HG02642 (cell line): ENCODE results near the gene DPCD.

ENCODE experiments used
- ATAC-seq: cut with Tn5 transposase; IDR thresholded peaks from one replicate; pipeline ENCODE4 v1.9.1; 2021; ENCODE audit warnings: mild to moderate bottlenecking; ENCODE audit not compliant: unreplicated experiment, poor library complexity

The DPCD gene

GRCh38 chr10:101587725-101588653 is at the start of gene DPCD, which contains the start of gene POLL:
Gene DPCD (plus strand): TSS chr10:101588321. CDS start chr10:101588337, 16 bp downstream.
Gene POLL (minus strand): TSS chr10:101588257. CDS start chr10:101587360, 897 bp downstream.
- peak; percentile 95 for ATAC-seq

GRCh38 chr10:101538446-101538845 is 49.7 kb upstream of the DPCD start:
- ATAC-seq = no peak

- no peak for ATAC-seq
Observed at GRCh38 chr10:101545898-101546297, 42.2 kb upstream of the DPCD start.

- ATAC-seq = no peak
Observed at GRCh38 chr10:101550965-101551364, 37.2 kb upstream of the DPCD start.

GRCh38 chr10:101552442-101552841 is 35.7 kb upstream of the DPCD start:
- ATAC-seq = no peak

GRCh38 chr10:101557541-101557940 is 30.6 kb upstream of the DPCD start:
- ATAC-seq = no peak

GRCh38 chr10:101558204-101558603 is 29.9 kb upstream of the DPCD start:
- no peak for ATAC-seq

- ATAC-seq = no peak
Observed at GRCh38 chr10:101558671-101559595, 29.2 kb upstream of the DPCD start.

GRCh38 chr10:101559596-101560297 is 28.4 kb upstream of the DPCD start:
- ATAC-seq = no peak

- no peak for ATAC-seq
Observed at GRCh38 chr10:101560298-101561067, 27.6 kb upstream of the DPCD start.

GRCh38 chr10:101561068-101561915 is 26.8 kb upstream of the DPCD start:
- ATAC-seq = no peak

- ATAC-seq = no peak
Observed at GRCh38 chr10:101562231-101562630, 25.9 kb upstream of the DPCD start.

- no peak for ATAC-seq
Observed at GRCh38 chr10:101563007-101563406, 25.1 kb upstream of the DPCD start.

GRCh38 chr10:101563497-101564040 is 24.6 kb upstream of the DPCD start:
- no peak for ATAC-seq

- no peak for ATAC-seq
Observed at GRCh38 chr10:101564490-101564991, 23.6 kb upstream of the DPCD start.

- ATAC-seq = no peak
Observed at GRCh38 chr10:101565370-101565900, 22.7 kb upstream of the DPCD start.

GRCh38 chr10:101565936-101566332 is 22.2 kb upstream of the DPCD start:
- no peak for ATAC-seq
